ENCODE data around the gene KLHL15.

KLHL15 gene

DNA sequence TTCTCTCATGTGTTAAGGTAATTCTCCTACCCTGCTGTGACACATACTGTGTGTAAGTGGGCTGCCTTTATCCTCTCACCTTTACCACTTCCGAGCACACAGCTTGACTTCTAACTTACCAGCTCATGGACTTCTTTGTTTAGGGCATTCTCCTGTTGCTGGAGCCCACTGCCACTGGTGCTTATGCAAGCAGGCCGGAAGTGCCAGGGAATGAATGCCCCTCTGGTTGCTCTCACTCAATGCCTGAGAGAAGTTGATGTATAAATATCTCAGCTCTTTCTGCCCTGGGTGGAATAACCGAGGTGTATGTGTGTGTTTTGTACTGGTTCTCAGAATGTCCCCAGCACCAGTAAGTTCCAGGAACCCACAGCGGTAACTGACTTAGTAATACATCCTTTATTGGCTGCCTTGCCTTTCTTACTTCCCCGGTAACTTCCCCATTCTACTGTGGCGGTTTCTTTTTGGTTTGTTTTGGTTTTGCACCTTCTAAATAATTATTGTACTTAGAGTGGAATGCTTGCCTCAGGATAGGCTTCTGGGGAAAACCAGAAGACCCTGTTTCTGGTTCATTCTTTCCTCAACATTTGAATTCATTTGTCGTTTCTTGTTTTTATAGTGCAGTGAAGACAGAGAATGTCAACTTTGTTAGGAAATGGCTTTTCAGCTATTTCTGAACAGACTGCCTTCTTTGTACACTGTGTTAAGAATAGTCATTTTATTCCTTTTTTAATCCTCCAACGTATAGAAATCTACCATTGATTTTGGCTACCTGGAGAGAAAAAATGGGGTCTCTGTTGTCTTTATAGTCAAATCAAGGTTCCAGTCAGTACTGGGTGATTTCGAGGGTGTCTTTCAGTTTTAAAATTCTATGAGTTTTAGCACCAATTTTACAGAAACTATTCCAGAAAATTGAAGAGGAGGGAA is 73.7 kb downstream of the KLHL15 start:
- no CpG with 5 or more reads among the region's 9 CpGs for WGBS, 2 experiments (ENCODE audit: insufficient coverage in 2 of 2)
- H3K9me3 ChIP-seq (ENCODE audit: control insufficient read depth, low read length), result no peaks in the 10 kb centered on the region

DNA sequence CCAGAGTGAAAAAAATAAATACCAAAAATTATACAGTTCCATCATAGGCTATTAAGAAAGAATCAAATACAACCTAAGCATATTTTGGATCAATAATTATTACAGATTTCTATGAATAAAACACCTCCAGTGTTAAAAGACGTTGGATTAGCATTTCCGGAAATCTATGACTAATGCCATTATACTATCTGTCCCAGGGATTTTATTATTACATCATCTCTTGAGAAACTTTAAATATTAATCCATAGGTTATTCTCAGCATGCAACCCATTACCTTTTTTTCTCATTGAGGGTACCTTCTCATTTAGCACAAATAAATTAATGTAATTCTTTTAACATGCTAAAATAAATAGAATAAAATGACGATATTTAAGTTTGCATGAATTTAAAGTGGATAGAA is 74.6 kb downstream of the KLHL15 start:
- H3K4me3 ChIP-seq (ENCODE audit: extremely low read depth, insufficient read depth, low read length, poor library complexity, severe bottlenecking), result no peak overlapping the region
- H3K9me3 ChIP-seq (ENCODE audit: control insufficient read depth, low read length), result no peaks in the 10 kb centered on the region
- no peak overlapping the region for H3K27ac ChIP-seq (ENCODE audit: low read depth, low read length, severe bottlenecking)
- WGBS, 2 experiments (ENCODE audit: insufficient coverage in 2 of 2), result no CpG with 5 or more reads among the region's 3 CpGs
- H3K36me3 ChIP-seq (ENCODE audit: control insufficient read depth, insufficient read depth, low read length), result no peaks in the 10 kb centered on the region
- H3K4me1 ChIP-seq (ENCODE audit: control insufficient read depth, insufficient read depth, low read length, poor library complexity, severe bottlenecking), result no peaks in the 10 kb centered on the region

More for the DNA sequence above, 73.7 kb downstream of the KLHL15 start:
- Histone ChIP-seq H3K27ac (ENCODE audit: low read depth, low read length, severe bottlenecking) (no peak overlapping the region), H3K36me3 (ENCODE audit: control insufficient read depth, insufficient read depth, low read length) (no peaks in the 10 kb centered on the region), H3K4me1 (ENCODE audit: control insufficient read depth, insufficient read depth, low read length, poor library complexity, severe bottlenecking) (no peaks in the 10 kb centered on the region), H3K4me3 (ENCODE audit: extremely low read depth, insufficient read depth, low read length, poor library complexity, severe bottlenecking) (no peak overlapping the region)

DNA sequence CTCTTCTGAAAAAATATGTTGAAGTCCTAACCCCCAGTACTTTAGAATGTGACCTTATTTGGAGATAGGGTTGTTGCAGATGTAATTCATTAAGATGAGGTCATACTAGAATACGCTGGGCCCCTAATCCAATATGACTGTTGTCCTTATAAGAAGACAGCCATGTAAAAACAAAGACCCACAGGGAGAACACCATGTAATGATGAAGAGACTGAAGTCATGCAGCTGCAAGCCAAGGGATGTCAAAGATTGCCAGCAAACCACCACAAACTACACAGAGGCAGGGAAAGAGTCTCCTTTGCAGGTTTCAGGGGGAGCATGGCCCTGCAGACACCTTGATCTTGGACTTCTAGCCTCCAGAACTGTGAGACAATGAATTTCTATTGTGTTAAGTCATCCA is 81.8 kb downstream of the KLHL15 start:
- no CpG with 5 or more reads among the region's 1 CpG for WGBS, 2 experiments (ENCODE audit: insufficient coverage in 2 of 2)
- Histone ChIP-seq H3K27ac (ENCODE audit: low read depth, low read length, severe bottlenecking) (no peak overlapping the region), H3K36me3 (ENCODE audit: control insufficient read depth, insufficient read depth, low read length) (no peaks in the 10 kb centered on the region), H3K4me1 (ENCODE audit: control insufficient read depth, insufficient read depth, low read length, poor library complexity, severe bottlenecking) (no peaks in the 10 kb centered on the region), H3K4me3 (ENCODE audit: extremely low read depth, insufficient read depth, low read length, poor library complexity, severe bottlenecking) (no peak overlapping the region), H3K9me3 (ENCODE audit: control insufficient read depth, low read length) (no peaks in the 10 kb centered on the region)

DNA sequence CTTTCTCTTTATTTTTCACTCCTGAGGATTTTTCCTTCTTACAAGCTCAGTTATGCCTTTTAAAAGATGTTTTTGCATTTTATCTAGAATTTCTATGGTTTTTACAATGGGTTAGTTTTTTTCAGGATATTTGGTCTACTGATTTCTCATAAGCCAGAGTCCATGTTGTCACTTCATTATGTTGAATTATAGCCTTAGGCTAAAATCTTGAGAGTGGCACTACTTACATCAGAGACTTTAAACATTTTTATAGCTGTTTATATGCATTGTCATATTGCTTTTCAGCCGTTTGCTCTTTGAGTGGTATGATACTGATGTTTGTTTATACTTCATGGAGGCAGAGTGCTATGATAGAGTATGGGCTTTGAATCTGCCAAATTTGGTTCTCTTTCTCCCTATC is 82.8 kb downstream of the KLHL15 start:
- Histone ChIP-seq H3K27ac (ENCODE audit: low read depth, low read length, severe bottlenecking) (no peak overlapping the region), H3K4me1 (ENCODE audit: control insufficient read depth, insufficient read depth, low read length, poor library complexity, severe bottlenecking) (no peaks in the 10 kb centered on the region), H3K4me3 (ENCODE audit: extremely low read depth, insufficient read depth, low read length, poor library complexity, severe bottlenecking) (no peak overlapping the region), H3K9me3 (ENCODE audit: control insufficient read depth, low read length) (no peaks in the 10 kb centered on the region), H3K36me3 (ENCODE audit: control insufficient read depth, insufficient read depth, low read length) (no peaks in the 10 kb centered on the region)
- WGBS, 2 experiments (ENCODE audit: insufficient coverage in 2 of 2), result no CpG with 5 or more reads among the region's 1 CpG

DNA sequence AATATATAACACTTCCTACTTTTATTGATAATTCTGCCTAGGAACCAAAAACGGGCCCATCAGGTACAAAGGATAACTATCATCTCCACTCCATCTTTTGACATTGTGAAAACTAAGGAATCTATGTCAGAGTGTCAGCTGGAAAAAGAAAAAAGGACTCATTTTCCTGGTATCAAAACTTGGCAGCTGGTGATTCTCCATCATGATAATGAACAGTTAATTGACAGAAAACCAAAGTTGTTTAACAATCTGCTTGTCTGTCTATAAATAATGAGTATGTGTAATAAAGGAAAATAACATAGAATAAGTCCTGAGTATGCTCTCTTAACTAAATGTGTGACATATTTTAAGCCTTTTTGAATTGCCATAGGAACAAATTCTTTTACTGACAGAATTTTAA is 87.8 kb downstream of the KLHL15 start:
- Histone ChIP-seq H3K9me3 (ENCODE audit: control insufficient read depth, low read length) (no peaks in the 10 kb centered on the region), H3K4me3 (ENCODE audit: extremely low read depth, insufficient read depth, low read length, poor library complexity, severe bottlenecking) (no peak overlapping the region), H3K36me3 (ENCODE audit: control insufficient read depth, insufficient read depth, low read length) (no peaks in the 10 kb centered on the region), H3K27ac (ENCODE audit: low read depth, low read length, severe bottlenecking) (no peak overlapping the region), H3K4me1 (ENCODE audit: control insufficient read depth, insufficient read depth, low read length, poor library complexity, severe bottlenecking) (no peaks in the 10 kb centered on the region)
- no CpG with 5 or more reads among the region's 1 CpG for WGBS, 2 experiments (ENCODE audit: insufficient coverage in 2 of 2)

DNA sequence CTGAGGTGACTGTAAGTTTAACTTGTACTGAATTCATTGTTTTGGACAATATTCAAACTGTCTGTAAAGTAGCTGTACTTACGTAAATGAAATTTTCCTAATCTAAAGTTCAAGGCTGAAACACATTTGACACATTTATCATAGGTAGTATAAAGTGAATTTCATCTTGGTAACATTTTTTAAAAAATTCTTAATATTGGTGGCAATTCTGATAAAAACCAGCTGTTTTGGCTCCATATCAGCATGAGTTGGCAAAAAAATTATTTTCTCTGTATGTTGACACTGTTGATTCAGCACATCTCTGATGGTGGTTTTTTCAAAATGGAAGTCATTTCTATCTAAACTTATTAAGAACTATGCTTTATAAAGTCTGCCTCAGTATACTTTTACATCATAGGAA is 88.3 kb downstream of the KLHL15 start:
- no CpG with 5 or more reads among the region's 1 CpG for WGBS, 2 experiments (ENCODE audit: insufficient coverage in 2 of 2)
- Histone ChIP-seq H3K4me1 (ENCODE audit: control insufficient read depth, insufficient read depth, low read length, poor library complexity, severe bottlenecking) (no peaks in the 10 kb centered on the region), H3K9me3 (ENCODE audit: control insufficient read depth, low read length) (no peaks in the 10 kb centered on the region), H3K4me3 (ENCODE audit: extremely low read depth, insufficient read depth, low read length, poor library complexity, severe bottlenecking) (no peak overlapping the region), H3K36me3 (ENCODE audit: control insufficient read depth, insufficient read depth, low read length) (no peaks in the 10 kb centered on the region), H3K27ac (ENCODE audit: low read depth, low read length, severe bottlenecking) (no peak overlapping the region)

DNA sequence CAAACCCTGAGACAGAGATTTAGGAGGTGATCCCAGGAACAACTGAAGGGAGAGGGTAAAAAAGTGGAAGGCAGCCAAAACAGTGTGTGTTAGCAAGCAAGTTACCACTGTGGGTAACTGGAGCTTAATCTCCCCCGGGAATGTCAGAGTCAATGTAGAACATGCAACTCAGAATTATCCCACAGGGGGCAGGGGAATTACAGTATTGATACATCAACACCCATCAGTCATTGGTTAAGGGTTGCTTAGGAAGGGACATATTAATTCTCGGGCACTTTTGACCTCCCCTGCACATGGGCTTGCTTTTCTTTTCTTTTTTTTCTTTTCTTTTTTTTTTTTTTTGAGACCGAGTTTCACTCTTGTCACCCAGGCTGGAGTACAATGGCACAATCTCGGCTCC is 89.9 kb downstream of the KLHL15 start:
- Histone ChIP-seq H3K4me1 (ENCODE audit: control insufficient read depth, insufficient read depth, low read length, poor library complexity, severe bottlenecking) (no peaks in the 10 kb centered on the region), H3K36me3 (ENCODE audit: control insufficient read depth, insufficient read depth, low read length) (no peaks in the 10 kb centered on the region), H3K4me3 (ENCODE audit: extremely low read depth, insufficient read depth, low read length, poor library complexity, severe bottlenecking) (no peak overlapping the region), H3K9me3 (ENCODE audit: control insufficient read depth, low read length) (no peaks in the 10 kb centered on the region), H3K27ac (ENCODE audit: low read depth, low read length, severe bottlenecking) (no peak overlapping the region)
- no CpG with 5 or more reads among the region's 4 CpGs for WGBS, 2 experiments (ENCODE audit: insufficient coverage in 2 of 2)

DNA sequence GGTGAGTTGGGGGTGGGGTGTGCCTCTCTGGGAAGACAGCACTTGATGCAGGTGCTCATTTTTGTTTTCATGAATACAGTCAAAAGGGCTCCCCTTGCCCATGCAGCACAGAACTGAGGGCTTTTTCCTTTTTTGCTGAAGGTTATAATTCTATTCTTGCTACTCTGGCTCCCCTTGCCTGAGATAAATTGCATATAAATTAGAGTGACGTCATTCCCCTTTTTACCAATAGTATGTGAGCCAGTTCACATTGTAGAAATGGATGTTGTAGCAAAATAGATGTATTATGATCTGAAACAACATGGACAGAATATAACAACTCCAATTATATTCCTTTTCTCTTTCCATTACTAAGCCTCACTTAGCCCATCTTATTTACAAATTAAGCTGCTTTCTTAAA is 90.8 kb downstream of the KLHL15 start:
- Histone ChIP-seq H3K27ac (ENCODE audit: low read depth, low read length, severe bottlenecking) (no peak overlapping the region), H3K36me3 (ENCODE audit: control insufficient read depth, insufficient read depth, low read length) (no peaks in the 10 kb centered on the region)
- WGBS, 2 experiments (ENCODE audit: insufficient coverage in 2 of 2), result no CpG with 5 or more reads among the region's 1 CpG

DNA sequence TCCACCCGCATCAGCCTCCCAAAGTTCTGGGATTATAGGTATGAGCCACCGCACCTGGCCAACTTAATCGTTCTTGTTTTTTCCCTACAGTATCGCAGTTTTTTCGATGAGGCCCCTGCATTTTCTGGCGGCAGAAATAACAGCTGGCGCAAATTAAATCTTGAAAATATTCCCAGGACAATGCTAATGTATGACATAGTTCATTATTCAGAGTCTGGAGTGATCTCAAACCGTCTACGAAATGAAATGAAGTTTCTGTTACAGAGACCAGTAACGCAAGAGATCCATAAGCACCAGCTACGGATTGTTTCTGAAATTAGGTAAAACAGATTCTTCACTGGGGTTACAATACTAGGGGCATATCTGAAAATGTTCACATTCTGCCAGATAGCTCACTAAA is 91.9 kb downstream of the KLHL15 start:
- no peaks in the 10 kb centered on the region for H3K36me3 ChIP-seq (ENCODE audit: control insufficient read depth, insufficient read depth, low read length)
- 97 to 98% methylated on average over 5 to 7 of the region's 11 CpGs for WGBS, 2 experiments (ENCODE audit: insufficient coverage in 2 of 2)
- H3K4me1 ChIP-seq (ENCODE audit: control insufficient read depth, insufficient read depth, low read length, poor library complexity, severe bottlenecking), result no peaks in the 10 kb centered on the region
- H3K4me3 ChIP-seq (ENCODE audit: extremely low read depth, insufficient read depth, low read length, poor library complexity, severe bottlenecking), result no peak overlapping the region
- H3K27ac ChIP-seq (ENCODE audit: low read depth, low read length, severe bottlenecking), result no peak overlapping the region
- no peaks in the 10 kb centered on the region for H3K9me3 ChIP-seq (ENCODE audit: control insufficient read depth, low read length)

More for the DNA sequence above, 90.8 kb downstream of the KLHL15 start:
- Histone ChIP-seq H3K4me3 (ENCODE audit: extremely low read depth, insufficient read depth, low read length, poor library complexity, severe bottlenecking) (no peak overlapping the region), H3K4me1 (ENCODE audit: control insufficient read depth, insufficient read depth, low read length, poor library complexity, severe bottlenecking) (no peaks in the 10 kb centered on the region), H3K9me3 (ENCODE audit: control insufficient read depth, low read length) (no peaks in the 10 kb centered on the region)

Data from mesodermal cell (in vitro differentiated cells).